Neural cell (in vitro differentiated cells): ENCODE data around the gene NGEF.

ENCODE experiments used
- EP300 ChIP-seq: fragments of 450-650 bp; conservative IDR thresholded peaks from 2 replicates; pipeline ENCODE4 v1.6.1; 2014; ENCODE audit warnings: antibody characterized with exemption, mild to moderate bottlenecking, moderate library complexity; ENCODE audit not compliant: poor library complexity, severe bottlenecking
- EZH2 ChIP-seq: fragments of 200-600, 300-800 bp; shearing (Covaris generic), sonication (generic); IDR thresholded peaks from 2 replicates; pipeline ENCODE4 v1.6.1; 2014; ENCODE audit warnings: antibody characterized with exemption, low read length, borderline replicate concordance, mild to moderate bottlenecking; ENCODE audit not compliant: insufficient read depth, poor library complexity, severe bottlenecking
- MXI1 ChIP-seq: fragments of 450-650 bp; conservative IDR thresholded peaks from 2 replicates; pipeline ENCODE4 v1.6.1; 2014; ENCODE audit warnings: antibody characterized with exemption, mild to moderate bottlenecking; ENCODE audit not compliant: poor library complexity, severe bottlenecking
- POLR2AphosphoS5 ChIP-seq: IDR thresholded peaks from 2 replicates; pipeline ENCODE4 v1.6.1; 2012
- RAD21 ChIP-seq: fragments of 450-650 bp; conservative IDR thresholded peaks from 2 replicates; pipeline ENCODE4 v1.6.1; 2014; ENCODE audit warnings: antibody characterized with exemption, mild to moderate bottlenecking, moderate library complexity
- SMC3 ChIP-seq: fragments of 450-650 bp; conservative IDR thresholded peaks from 2 replicates; pipeline ENCODE4 v1.6.1; 2014; ENCODE audit warnings: antibody characterized with exemption, mild to moderate bottlenecking, moderate library complexity; ENCODE audit not compliant: poor library complexity
- TAF1 ChIP-seq: IDR thresholded peaks from 2 replicates; pipeline ENCODE4 v1.6.1; 2012; ENCODE audit warnings: low read depth
- TF ChIP-seq, protein P1 (sequence below): fragments of 450-650 bp; IDR thresholded peaks from 2 replicates; pipeline ENCODE4 v1.5.1; 2014; ENCODE audit warnings: antibody characterized with exemption, mild to moderate bottlenecking, moderate library complexity; ENCODE audit not compliant: poor library complexity, severe bottlenecking
- TF ChIP-seq, protein P2 (sequence below): IDR thresholded peaks from 2 replicates; pipeline ENCODE4 v1.6.1; 2012; ENCODE audit warnings: borderline replicate concordance

DNA sequence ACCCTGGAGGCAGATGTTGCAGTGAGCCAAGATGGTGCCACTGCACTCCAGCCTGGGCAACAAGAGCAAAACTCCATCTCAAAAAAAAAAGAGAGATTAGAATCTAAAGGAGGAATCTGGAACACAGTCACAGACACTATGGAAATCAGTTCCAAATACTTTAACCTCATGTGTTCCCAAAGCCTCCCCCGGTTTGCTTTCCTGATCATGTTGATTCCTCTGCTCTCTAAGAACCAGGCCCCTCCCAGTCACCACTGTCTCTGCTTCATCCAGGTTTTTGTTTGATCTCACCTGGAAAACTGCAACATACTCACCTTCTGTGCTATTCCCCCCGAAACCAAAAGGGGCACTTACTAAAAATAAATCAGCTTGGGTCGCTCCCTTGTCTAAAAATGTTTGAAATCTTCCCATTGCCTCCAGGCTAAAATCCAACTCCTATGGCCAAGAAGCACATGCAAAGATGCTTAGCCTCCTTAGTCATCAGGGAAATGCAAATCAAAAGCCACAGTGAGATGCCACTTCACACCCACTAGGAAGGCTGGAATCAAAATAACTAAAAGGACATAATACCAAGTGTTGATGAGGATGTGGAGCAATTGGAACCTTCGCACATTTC, 13.2 kb upstream of the NGEF start:
- TF ChIP-seq, protein P1, sequence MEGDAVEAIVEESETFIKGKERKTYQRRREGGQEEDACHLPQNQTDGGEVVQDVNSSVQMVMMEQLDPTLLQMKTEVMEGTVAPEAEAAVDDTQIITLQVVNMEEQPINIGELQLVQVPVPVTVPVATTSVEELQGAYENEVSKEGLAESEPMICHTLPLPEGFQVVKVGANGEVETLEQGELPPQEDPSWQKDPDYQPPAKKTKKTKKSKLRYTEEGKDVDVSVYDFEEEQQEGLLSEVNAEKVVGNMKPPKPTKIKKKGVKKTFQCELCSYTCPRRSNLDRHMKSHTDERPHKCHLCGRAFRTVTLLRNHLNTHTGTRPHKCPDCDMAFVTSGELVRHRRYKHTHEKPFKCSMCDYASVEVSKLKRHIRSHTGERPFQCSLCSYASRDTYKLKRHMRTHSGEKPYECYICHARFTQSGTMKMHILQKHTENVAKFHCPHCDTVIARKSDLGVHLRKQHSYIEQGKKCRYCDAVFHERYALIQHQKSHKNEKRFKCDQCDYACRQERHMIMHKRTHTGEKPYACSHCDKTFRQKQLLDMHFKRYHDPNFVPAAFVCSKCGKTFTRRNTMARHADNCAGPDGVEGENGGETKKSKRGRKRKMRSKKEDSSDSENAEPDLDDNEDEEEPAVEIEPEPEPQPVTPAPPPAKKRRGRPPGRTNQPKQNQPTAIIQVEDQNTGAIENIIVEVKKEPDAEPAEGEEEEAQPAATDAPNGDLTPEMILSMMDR: no peak
- TF ChIP-seq POLR2AphosphoS5 (no peak), TAF1 (no peak), EP300 (no peak), EZH2 (no peak), RAD21 (no peak), MXI1 (no peak), SMC3 (no peak)
- TF ChIP-seq, protein P2, sequence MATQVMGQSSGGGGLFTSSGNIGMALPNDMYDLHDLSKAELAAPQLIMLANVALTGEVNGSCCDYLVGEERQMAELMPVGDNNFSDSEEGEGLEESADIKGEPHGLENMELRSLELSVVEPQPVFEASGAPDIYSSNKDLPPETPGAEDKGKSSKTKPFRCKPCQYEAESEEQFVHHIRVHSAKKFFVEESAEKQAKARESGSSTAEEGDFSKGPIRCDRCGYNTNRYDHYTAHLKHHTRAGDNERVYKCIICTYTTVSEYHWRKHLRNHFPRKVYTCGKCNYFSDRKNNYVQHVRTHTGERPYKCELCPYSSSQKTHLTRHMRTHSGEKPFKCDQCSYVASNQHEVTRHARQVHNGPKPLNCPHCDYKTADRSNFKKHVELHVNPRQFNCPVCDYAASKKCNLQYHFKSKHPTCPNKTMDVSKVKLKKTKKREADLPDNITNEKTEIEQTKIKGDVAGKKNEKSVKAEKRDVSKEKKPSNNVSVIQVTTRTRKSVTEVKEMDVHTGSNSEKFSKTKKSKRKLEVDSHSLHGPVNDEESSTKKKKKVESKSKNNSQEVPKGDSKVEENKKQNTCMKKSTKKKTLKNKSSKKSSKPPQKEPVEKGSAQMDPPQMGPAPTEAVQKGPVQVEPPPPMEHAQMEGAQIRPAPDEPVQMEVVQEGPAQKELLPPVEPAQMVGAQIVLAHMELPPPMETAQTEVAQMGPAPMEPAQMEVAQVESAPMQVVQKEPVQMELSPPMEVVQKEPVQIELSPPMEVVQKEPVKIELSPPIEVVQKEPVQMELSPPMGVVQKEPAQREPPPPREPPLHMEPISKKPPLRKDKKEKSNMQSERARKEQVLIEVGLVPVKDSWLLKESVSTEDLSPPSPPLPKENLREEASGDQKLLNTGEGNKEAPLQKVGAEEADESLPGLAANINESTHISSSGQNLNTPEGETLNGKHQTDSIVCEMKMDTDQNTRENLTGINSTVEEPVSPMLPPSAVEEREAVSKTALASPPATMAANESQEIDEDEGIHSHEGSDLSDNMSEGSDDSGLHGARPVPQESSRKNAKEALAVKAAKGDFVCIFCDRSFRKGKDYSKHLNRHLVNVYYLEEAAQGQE: no peak
